SK-N-SH (cell line): ENCODE measurements around the gene NFKB2. TPM values are rescaled to one million over a fixed set of nuclear protein-coding genes. Genes with fewer than 3 reads are reported as not detected.

Experiments used
- CTCF ChIA-PET: fragments of 300-600, 350-600 bp; formaldehyde crosslinking; extraction: SDS; loops from one replicate; lab custom pipeline; 2021; lab: Yijun Ruan, JAX
- POLR2A ChIA-PET: fragments of 350-600 bp; sonication (Branson Sonifier 250); formaldehyde crosslinking; extraction: SDS; loops from one replicate; lab custom pipeline; 2020; ENCODE audit warnings: antibody characterized with exemption, inconsistent platforms; lab: Yijun Ruan, JAX
- DNase-seq: peaks from one replicate; pipeline ENCODE4 v3.0.0; 2012
- H2AFZ ChIP-seq: fragments of 200-600 bp; sonication (generic); 2 replicates; pipeline ENCODE4 v1.8.1; 2016; ENCODE audit warnings: antibody characterized with exemption, mild to moderate bottlenecking, low read depth
- H3F3A ChIP-seq: fragments of 200-600 bp; sonication (generic); replicated peaks from 2 replicates; pipeline ENCODE3; 2016; ENCODE audit warnings: antibody characterized with exemption, mild to moderate bottlenecking; ENCODE audit not compliant: insufficient read depth
- H3K27ac ChIP-seq, 2 experiments: fragments of 200-500 bp in 1 of 2; fragments of 200-600 bp in 1 of 2; sonication (Bioruptor generic) in 1 of 2; sonication (generic), shearing (Covaris generic) in 1 of 2; 2 replicates each; pipeline versions ENCODE4 v1.5.1 to v1.6.1; 2014 to 2016; ENCODE audit warnings: low read depth in 2 of 2, inconsistent platforms in 1 of 2, low read length in 1 of 2, mild to moderate bottlenecking in 1 of 2, mixed read lengths in 1 of 2
- H3K27me3 ChIP-seq: fragments of 200-600 bp; sonication (generic), shearing (Covaris generic); 2 replicates; pipeline ENCODE4 v1.6.1; 2016; ENCODE audit warnings: mixed run types; ENCODE audit not compliant: insufficient read depth
- H3K36me3 ChIP-seq, 2 experiments: fragments of 200-500 bp in 1 of 2; fragments of 200-600 bp in 1 of 2; sonication (Bioruptor generic) in 1 of 2; sonication (generic) in 1 of 2; replicated peaks in 1 of 2; 2 replicates each; pipeline versions ENCODE3 to v1.5.1; 2014 to 2016; ENCODE audit warnings: low read length in 1 of 2, mild to moderate bottlenecking in 1 of 2; ENCODE audit not compliant: insufficient read depth in 2 of 2, control insufficient read depth in 1 of 2
- H3K4me1 ChIP-seq, 2 experiments: fragments of 200-500 bp in 1 of 2; fragments of 200-600 bp in 1 of 2; sonication (Bioruptor generic) in 1 of 2; sonication (generic), shearing (Covaris generic) in 1 of 2; 2 replicates each; pipeline versions ENCODE4 v1.5.1 to v1.6.1; 2014 to 2016; ENCODE audit warnings: low read depth in 1 of 2, low read length in 1 of 2, mixed run types in 1 of 2; ENCODE audit not compliant: insufficient read depth in 2 of 2, control insufficient read depth in 1 of 2
- H3K4me2 ChIP-seq: fragments of 200-600 bp; sonication (generic), shearing (Covaris generic); 2 replicates; pipeline ENCODE4 v1.6.1; 2017; ENCODE audit warnings: mixed run types
- H3K4me3 ChIP-seq, 2 experiments: fragments of 200-500 bp in 1 of 2; fragments of 200-600 bp in 1 of 2; sonication (Bioruptor generic) in 1 of 2; sonication (generic), shearing (Covaris generic) in 1 of 2; 2 replicates each; pipeline versions ENCODE4 v1.5.1 to v1.8.1; 2014 to 2016; ENCODE audit warnings: low read depth in 2 of 2, inconsistent platforms in 1 of 2, low read length in 1 of 2, mild to moderate bottlenecking in 1 of 2, mixed read lengths in 1 of 2, moderate library complexity in 1 of 2
- H3K79me2 ChIP-seq: fragments of 200-600 bp; sonication (generic); 2 replicates; pipeline ENCODE4 v1.8.1; 2017; ENCODE audit warnings: mild to moderate bottlenecking; ENCODE audit not compliant: insufficient read depth
- H3K9ac ChIP-seq: fragments of 200-600 bp; sonication (generic); 2 replicates; pipeline ENCODE4 v1.6.1; 2017; ENCODE audit warnings: mixed run types
- H3K9me2 ChIP-seq: fragments of 200-600 bp; sonication (generic); 2 replicates; pipeline ENCODE4 v1.6.1; 2017; ENCODE audit warnings: mixed run types
- H3K9me3 ChIP-seq: fragments of 200-600 bp; sonication (generic); 2 replicates; pipeline ENCODE4 v1.6.1; 2017; ENCODE audit warnings: mixed run types, mild to moderate bottlenecking, moderate library complexity
- H4K20me1 ChIP-seq: fragments of 200-600 bp; sonication (generic); 2 replicates; pipeline ENCODE4 v1.6.1; 2017; ENCODE audit warnings: mild to moderate bottlenecking, mixed run types; ENCODE audit not compliant: insufficient read depth
- CHD2 ChIP-seq: fragments of 150-350 bp; IDR thresholded peaks from 2 replicates; pipeline ENCODE4 v1.6.1; 2018; ENCODE audit warnings: low read length; ENCODE audit not compliant: partially characterized antibody
- ELF1 ChIP-seq: IDR thresholded peaks from 2 replicates; pipeline ENCODE4 v1.4.0; 2012
- EP300 ChIP-seq, 2 experiments: IDR thresholded peaks; 2 replicates each; pipeline versions ENCODE4 v1.4.0 to v1.6.1; 2012; ENCODE audit warnings: borderline replicate concordance in 1 of 2, low read depth in 1 of 2, low read length in 1 of 2
- EZH2phosphoT487 ChIP-seq: fragments of 200-600 bp; sonication (generic); IDR thresholded peaks from 2 replicates; pipeline ENCODE4 v1.6.1; 2017; ENCODE audit warnings: low read depth, mixed run types, mild to moderate bottlenecking, antibody characterized with exemption, moderate library complexity, borderline replicate concordance
- FOXM1 ChIP-seq: IDR thresholded peaks from 2 replicates; pipeline ENCODE4 v1.4.0; 2012; ENCODE audit warnings: low read depth, mild to moderate bottlenecking
- GABPA ChIP-seq: IDR thresholded peaks from 2 replicates; pipeline ENCODE4 v1.4.0; 2012; ENCODE audit warnings: low read depth, mild to moderate bottlenecking
- GATA2 ChIP-seq: sonication (generic); formaldehyde crosslinking; IDR thresholded peaks from 2 replicates; pipeline ENCODE4 v1.5.0; 2020; ENCODE audit warnings: mild to moderate bottlenecking, missing genetic modification reagents
- MEF2A ChIP-seq: IDR thresholded peaks from 2 replicates; pipeline ENCODE4 v1.4.0; 2012; ENCODE audit warnings: low read depth, borderline replicate concordance
- MXI1 ChIP-seq: IDR thresholded peaks from 2 replicates; pipeline ENCODE4 v1.6.1; 2012; ENCODE audit warnings: mild to moderate bottlenecking, low read depth, low read length, improper control_type of control experiment
- NFIC ChIP-seq: IDR thresholded peaks from 2 replicates; pipeline ENCODE4 v1.4.0; 2012; ENCODE audit warnings: borderline replicate concordance
- RAD21 ChIP-seq: IDR thresholded peaks from 2 replicates; pipeline ENCODE4 v1.6.1; 2012; ENCODE audit warnings: mild to moderate bottlenecking, low read length
- RCOR1 ChIP-seq: fragments of 150-350 bp; IDR thresholded peaks from 2 replicates; pipeline ENCODE4 v1.6.1; 2017; ENCODE audit warnings: antibody characterized with exemption, low read length
- RFX5 ChIP-seq: IDR thresholded peaks from 2 replicates; pipeline ENCODE4 v1.6.1; 2012; ENCODE audit warnings: mild to moderate bottlenecking, improper control_type of control experiment, low read length
- RXRA ChIP-seq: IDR thresholded peaks from 2 replicates; pipeline ENCODE4 v1.4.0; 2012; ENCODE audit warnings: low read depth, mild to moderate bottlenecking, borderline replicate concordance
- SIN3A ChIP-seq: IDR thresholded peaks from 2 replicates; pipeline ENCODE4 v1.6.1; 2012; ENCODE audit warnings: low read depth, mild to moderate bottlenecking, low read length, moderate library complexity, borderline replicate concordance
- TAF1 ChIP-seq: IDR thresholded peaks from 2 replicates; pipeline ENCODE4 v1.6.1; 2012; ENCODE audit warnings: low read depth, mild to moderate bottlenecking, low read length, moderate library complexity, borderline replicate concordance
- WGBS: methylation state at CpG from one replicate; pipeline ENCODE4 v1.1.6; 2017; ENCODE audit warnings: low lambda C conversion rate; 5-methylcytosine and 5-hydroxymethylcytosine counted together
- polyA plus RNA-seq, 3 experiments: library from polyadenylated mRNA; depleted of rRNA; stranded (reverse); fragments of >200 nt; gene quantifications; 2 replicates each; pipeline ENCODE4 v1.2.3, GENCODE V29; 2012
- TF ChIP-seq, protein P1 (sequence below): fragments of 200-600 bp; sonication (generic); IDR thresholded peaks from 2 replicates; pipeline ENCODE4 v1.6.1; 2017; ENCODE audit warnings: antibody characterized with exemption, mild to moderate bottlenecking, moderate library complexity
- TF ChIP-seq, protein P2 (sequence below): fragments of 150-350 bp; IDR thresholded peaks from 2 replicates; pipeline ENCODE4 v1.6.1; 2016; ENCODE audit warnings: mild to moderate bottlenecking, low read depth, low read length
- TF ChIP-seq, protein P3 (sequence below): IDR thresholded peaks from 2 replicates; pipeline ENCODE4 v1.4.0; 2012; ENCODE audit warnings: low read depth, borderline replicate concordance
- TF ChIP-seq, protein P4 (sequence below): fragments of 150-350 bp; IDR thresholded peaks from 2 replicates; pipeline ENCODE4 v1.6.1; 2017; ENCODE audit warnings: antibody characterized with exemption, low read length, low read depth, borderline replicate concordance

The NFKB2 gene
- polyA plus RNA-seq, 1 of the 3 experiments (the other 2 are of a cell fraction), result 26.6 TPM

DNA sequence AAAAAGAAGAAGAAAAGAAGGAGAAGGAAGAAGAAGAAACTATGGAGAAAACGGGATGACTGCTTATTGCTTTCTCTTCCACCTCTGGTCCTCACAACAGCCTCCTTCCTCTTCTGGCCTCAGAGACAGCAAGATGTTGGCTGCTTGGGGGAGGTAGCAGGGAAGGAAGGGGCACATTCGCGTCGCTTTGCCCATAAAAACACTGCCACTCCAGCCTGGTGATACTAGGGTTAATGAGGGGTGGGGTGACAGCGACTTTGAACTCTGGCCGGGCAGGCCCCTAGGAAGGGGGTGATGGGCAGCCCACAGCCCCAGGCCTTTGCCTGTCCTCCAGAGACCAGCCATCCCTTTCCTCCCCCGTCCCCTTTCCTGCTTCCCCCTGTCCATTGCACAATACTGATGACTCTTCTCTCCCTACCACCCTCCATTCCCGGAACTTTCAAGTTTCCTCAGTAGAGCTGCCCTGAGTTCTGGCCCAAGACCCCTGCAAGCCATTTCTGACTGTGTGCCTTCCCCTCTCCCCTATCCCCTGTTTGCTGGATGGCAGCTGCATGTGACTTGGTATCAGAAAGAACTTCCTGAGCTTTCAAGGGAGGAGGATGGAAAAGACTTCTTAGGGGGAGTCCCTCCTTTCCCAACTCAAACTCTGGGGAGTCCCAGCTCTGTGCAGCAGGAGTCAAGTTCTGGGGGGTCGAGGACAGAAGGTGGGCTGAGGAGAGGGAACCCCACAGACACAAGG lies 39.1 kb downstream of the NFKB2 start:
- Histone ChIP-seq H4K20me1 (no peaks in the 10 kb centered on the region), H2AFZ (no peak overlapping the region), H3K9me3 (no peaks in the 10 kb centered on the region), H3K27me3 (no peaks in the 10 kb centered on the region), H3K79me2 (peaks cover 14% of the 10 kb centered on the region), H3K4me3 (no peak overlapping the region), H3K4me2 (no peak overlapping the region), H3K4me1 (peaks cover 0 to 6% of the 10 kb centered on the region in 2 experiments; a peak in 1 of 4 replicates), H3F3A (no peaks in the 10 kb centered on the region), H3K9me2 (no peaks in the 10 kb centered on the region), H3K9ac (no peak overlapping the region), H3K27ac (no peak overlapping the region), H3K36me3 (peaks cover 0 to 3% of the 10 kb centered on the region in 2 experiments)
- DNase-seq, result no peak
- ChIA-PET CTCF (interaction anchor here (1.2 to 3.7 kb wide), 4 partner anchors 12 to 41 kb away, joined by 3 to 23 read pairs (median 7); partner anchors contain the start of gene FBXL15), POLR2A (interaction anchor here (1.2 to 2.5 kb wide), 2 partner anchors 12 to 17 kb away, joined by 4 to 8 read pairs; partner anchors contain the start of gene C10orf95)
- TF ChIP-seq EZH2phosphoT487 (no peak), FOXM1 (no peak), SIN3A (no peak), TAF1 (no peak), CHD2 (no peak), RFX5 (no peak), MXI1 (no peak), GATA2 (CRISPR knock-in tag) (no peak), RCOR1 (no peak), MEF2A (no peak), EP300 (IDR thresholded peaks at IDR 0.05; ENCODE audit: borderline replicate concordance in 1 of 2, low read depth in 1 of 2, low read length in 1 of 2) (no peak), NFIC (no peak), ELF1 (no peak), GABPA (no peak), RXRA (no peak), RAD21 (no peak)
- TF ChIP-seq, protein P1, sequence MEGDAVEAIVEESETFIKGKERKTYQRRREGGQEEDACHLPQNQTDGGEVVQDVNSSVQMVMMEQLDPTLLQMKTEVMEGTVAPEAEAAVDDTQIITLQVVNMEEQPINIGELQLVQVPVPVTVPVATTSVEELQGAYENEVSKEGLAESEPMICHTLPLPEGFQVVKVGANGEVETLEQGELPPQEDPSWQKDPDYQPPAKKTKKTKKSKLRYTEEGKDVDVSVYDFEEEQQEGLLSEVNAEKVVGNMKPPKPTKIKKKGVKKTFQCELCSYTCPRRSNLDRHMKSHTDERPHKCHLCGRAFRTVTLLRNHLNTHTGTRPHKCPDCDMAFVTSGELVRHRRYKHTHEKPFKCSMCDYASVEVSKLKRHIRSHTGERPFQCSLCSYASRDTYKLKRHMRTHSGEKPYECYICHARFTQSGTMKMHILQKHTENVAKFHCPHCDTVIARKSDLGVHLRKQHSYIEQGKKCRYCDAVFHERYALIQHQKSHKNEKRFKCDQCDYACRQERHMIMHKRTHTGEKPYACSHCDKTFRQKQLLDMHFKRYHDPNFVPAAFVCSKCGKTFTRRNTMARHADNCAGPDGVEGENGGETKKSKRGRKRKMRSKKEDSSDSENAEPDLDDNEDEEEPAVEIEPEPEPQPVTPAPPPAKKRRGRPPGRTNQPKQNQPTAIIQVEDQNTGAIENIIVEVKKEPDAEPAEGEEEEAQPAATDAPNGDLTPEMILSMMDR, result no peak
- TF ChIP-seq, protein P2, sequence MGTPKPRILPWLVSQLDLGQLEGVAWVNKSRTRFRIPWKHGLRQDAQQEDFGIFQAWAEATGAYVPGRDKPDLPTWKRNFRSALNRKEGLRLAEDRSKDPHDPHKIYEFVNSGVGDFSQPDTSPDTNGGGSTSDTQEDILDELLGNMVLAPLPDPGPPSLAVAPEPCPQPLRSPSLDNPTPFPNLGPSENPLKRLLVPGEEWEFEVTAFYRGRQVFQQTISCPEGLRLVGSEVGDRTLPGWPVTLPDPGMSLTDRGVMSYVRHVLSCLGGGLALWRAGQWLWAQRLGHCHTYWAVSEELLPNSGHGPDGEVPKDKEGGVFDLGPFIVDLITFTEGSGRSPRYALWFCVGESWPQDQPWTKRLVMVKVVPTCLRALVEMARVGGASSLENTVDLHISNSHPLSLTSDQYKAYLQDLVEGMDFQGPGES, result no peak
- TF ChIP-seq, protein P3, sequence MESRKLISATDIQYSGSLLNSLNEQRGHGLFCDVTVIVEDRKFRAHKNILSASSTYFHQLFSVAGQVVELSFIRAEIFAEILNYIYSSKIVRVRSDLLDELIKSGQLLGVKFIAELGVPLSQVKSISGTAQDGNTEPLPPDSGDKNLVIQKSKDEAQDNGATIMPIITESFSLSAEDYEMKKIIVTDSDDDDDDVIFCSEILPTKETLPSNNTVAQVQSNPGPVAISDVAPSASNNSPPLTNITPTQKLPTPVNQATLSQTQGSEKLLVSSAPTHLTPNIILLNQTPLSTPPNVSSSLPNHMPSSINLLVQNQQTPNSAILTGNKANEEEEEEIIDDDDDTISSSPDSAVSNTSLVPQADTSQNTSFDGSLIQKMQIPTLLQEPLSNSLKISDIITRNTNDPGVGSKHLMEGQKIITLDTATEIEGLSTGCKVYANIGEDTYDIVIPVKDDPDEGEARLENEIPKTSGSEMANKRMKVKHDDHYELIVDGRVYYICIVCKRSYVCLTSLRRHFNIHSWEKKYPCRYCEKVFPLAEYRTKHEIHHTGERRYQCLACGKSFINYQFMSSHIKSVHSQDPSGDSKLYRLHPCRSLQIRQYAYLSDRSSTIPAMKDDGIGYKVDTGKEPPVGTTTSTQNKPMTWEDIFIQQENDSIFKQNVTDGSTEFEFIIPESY, result no peak
- TF ChIP-seq, protein P4, sequence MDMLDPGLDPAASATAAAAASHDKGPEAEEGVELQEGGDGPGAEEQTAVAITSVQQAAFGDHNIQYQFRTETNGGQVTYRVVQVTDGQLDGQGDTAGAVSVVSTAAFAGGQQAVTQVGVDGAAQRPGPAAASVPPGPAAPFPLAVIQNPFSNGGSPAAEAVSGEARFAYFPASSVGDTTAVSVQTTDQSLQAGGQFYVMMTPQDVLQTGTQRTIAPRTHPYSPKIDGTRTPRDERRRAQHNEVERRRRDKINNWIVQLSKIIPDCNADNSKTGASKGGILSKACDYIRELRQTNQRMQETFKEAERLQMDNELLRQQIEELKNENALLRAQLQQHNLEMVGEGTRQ, result no peak
- WGBS, result 55% methylated on average over 9 of the region's 9 CpGs
